Smooth muscle cell (in vitro differentiated cells): ENCODE measurements around the gene UTP11. TPM values are rescaled to one million over a fixed set of nuclear protein-coding genes. Genes with fewer than 3 reads are reported as not detected.

Experiments
- DNase-seq: peaks from one replicate; lab custom pipeline; 2025; ENCODE audit not compliant: unreplicated experiment; lab: John Stamatoyannopoulos, UW
- H2AFZ ChIP-seq: fragments of 200-600 bp; sonication (generic); 2 replicates; pipeline ENCODE4 v1.6.0; 2016; ENCODE audit warnings: antibody characterized with exemption, low read depth, mild to moderate bottlenecking
- H3F3A ChIP-seq: fragments of 200-600 bp; sonication (generic); 2 replicates; pipeline ENCODE4 v1.6.0; 2017; ENCODE audit warnings: antibody characterized with exemption, low read depth
- H3K27ac ChIP-seq: fragments of 200-600 bp; sonication (generic); 2 replicates; pipeline ENCODE4 v1.5.1; 2016; ENCODE audit warnings: low read depth, mild to moderate bottlenecking
- H3K27me3 ChIP-seq: fragments of 200-600 bp; sonication (generic); 2 replicates; pipeline ENCODE4 v1.6.1; 2016; ENCODE audit warnings: low read depth, mild to moderate bottlenecking
- H3K36me3 ChIP-seq: fragments of 200-600 bp; sonication (generic); 2 replicates; pipeline ENCODE4 v1.5.1; 2016; ENCODE audit warnings: low read depth
- H3K4me1 ChIP-seq: fragments of 200-600 bp; sonication (generic); 2 replicates; pipeline ENCODE4 v1.5.1; 2016; ENCODE audit warnings: low read depth
- H3K4me2 ChIP-seq: fragments of 200-600 bp; sonication (generic); 2 replicates; pipeline ENCODE4 v1.6.0; 2016; ENCODE audit warnings: mild to moderate bottlenecking
- H3K4me3 ChIP-seq: fragments of 200-600 bp; sonication (generic); 2 replicates; pipeline ENCODE4 v1.5.1; 2016; ENCODE audit warnings: mild to moderate bottlenecking
- H3K79me2 ChIP-seq: fragments of 200-600 bp; sonication (generic); 2 replicates; pipeline ENCODE4 v1.6.0; 2016; ENCODE audit warnings: low read depth, mild to moderate bottlenecking
- H3K9ac ChIP-seq: fragments of 200-600 bp; sonication (generic); 2 replicates; pipeline ENCODE4 v1.6.0; 2016; ENCODE audit warnings: low read depth
- H3K9me3 ChIP-seq: fragments of 200-600 bp; sonication (generic); replicated peaks from 2 replicates; pipeline ENCODE4 v1.5.1; 2016; ENCODE audit warnings: low read depth
- H4K20me1 ChIP-seq: fragments of 200-600 bp; sonication (generic); 2 replicates; pipeline ENCODE4 v1.6.0; 2016; ENCODE audit warnings: low read depth
- WGBS: methylation state at CpG from one replicate; pipeline ENCODE4 v1.1.7; 2016; ENCODE audit warnings: low lambda C conversion rate; 5-methylcytosine and 5-hydroxymethylcytosine counted together
- polyA plus RNA-seq: library from polyadenylated mRNA; unstranded; fragments of >200 nt; fragmentation: Nextera tagmentation; extraction: Ambion mirVana; gene quantifications from 2 replicates; pipeline ENCODE4 v1.2.1, GENCODE V29; 2016
- total RNA-seq: library from RNA; depleted of rRNA; stranded (reverse); fragments of >200 nt; gene quantifications from 2 replicates; pipeline ENCODE4 v1.2.3, GENCODE V29; 2014
- TF ChIP-seq, protein P1 (sequence below): fragments of 200-600 bp; sonication (generic); IDR thresholded peaks from 2 replicates; pipeline ENCODE4 v1.5.1; 2017; ENCODE audit warnings: borderline replicate concordance, mild to moderate bottlenecking, antibody characterized with exemption; ENCODE audit not compliant: insufficient read depth, poor library complexity, severe bottlenecking

Gene UTP11
- total and polyA plus RNA-seq, 2 experiments from 2014 or later, result 43.7 to 72.4 TPM

DNA sequence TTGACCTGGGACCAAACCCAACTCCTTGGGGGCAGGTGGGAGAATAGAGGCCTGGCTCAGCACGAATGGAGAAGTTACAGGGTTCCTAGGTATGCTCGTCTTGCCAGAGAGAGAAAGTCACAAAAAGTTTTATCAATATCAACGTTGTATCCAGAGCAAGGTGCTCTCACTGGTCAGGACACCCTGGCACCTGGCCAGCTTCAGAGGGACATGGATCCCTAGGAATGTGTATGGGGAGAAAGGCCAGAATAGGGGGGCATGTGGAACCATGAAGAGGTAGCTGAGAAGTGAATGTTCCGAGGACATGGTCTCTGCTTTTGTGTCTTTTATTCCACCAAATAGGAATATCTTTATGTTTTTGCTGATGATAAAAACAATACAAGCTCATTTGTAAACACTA, 43.4 kb downstream of the UTP11 start:
- H3F3A ChIP-seq, result no peaks in the 10 kb centered on the region
- TF ChIP-seq, protein P1, sequence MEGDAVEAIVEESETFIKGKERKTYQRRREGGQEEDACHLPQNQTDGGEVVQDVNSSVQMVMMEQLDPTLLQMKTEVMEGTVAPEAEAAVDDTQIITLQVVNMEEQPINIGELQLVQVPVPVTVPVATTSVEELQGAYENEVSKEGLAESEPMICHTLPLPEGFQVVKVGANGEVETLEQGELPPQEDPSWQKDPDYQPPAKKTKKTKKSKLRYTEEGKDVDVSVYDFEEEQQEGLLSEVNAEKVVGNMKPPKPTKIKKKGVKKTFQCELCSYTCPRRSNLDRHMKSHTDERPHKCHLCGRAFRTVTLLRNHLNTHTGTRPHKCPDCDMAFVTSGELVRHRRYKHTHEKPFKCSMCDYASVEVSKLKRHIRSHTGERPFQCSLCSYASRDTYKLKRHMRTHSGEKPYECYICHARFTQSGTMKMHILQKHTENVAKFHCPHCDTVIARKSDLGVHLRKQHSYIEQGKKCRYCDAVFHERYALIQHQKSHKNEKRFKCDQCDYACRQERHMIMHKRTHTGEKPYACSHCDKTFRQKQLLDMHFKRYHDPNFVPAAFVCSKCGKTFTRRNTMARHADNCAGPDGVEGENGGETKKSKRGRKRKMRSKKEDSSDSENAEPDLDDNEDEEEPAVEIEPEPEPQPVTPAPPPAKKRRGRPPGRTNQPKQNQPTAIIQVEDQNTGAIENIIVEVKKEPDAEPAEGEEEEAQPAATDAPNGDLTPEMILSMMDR, result no peak
- peaks cover 15% of the 10 kb centered on the region for H3K27me3 ChIP-seq
- H3K9me3 ChIP-seq, result no peaks in the 10 kb centered on the region
- no peaks in the 10 kb centered on the region for H3K36me3 ChIP-seq
- DNase-seq, result no peak
- H4K20me1 ChIP-seq, result no peaks in the 10 kb centered on the region
- no peak overlapping the region for H2AFZ ChIP-seq
- no peak overlapping the region for H3K4me3 ChIP-seq
- H3K27ac ChIP-seq, result no peak overlapping the region
- 86% methylated on average over 4 of the region's 4 CpGs for WGBS
- no peak overlapping the region for H3K4me2 ChIP-seq
- peaks cover 11% of the 10 kb centered on the region for H3K4me1 ChIP-seq
- H3K79me2 ChIP-seq, result no peaks in the 10 kb centered on the region
- H3K9ac ChIP-seq, result no peak overlapping the region

DNA sequence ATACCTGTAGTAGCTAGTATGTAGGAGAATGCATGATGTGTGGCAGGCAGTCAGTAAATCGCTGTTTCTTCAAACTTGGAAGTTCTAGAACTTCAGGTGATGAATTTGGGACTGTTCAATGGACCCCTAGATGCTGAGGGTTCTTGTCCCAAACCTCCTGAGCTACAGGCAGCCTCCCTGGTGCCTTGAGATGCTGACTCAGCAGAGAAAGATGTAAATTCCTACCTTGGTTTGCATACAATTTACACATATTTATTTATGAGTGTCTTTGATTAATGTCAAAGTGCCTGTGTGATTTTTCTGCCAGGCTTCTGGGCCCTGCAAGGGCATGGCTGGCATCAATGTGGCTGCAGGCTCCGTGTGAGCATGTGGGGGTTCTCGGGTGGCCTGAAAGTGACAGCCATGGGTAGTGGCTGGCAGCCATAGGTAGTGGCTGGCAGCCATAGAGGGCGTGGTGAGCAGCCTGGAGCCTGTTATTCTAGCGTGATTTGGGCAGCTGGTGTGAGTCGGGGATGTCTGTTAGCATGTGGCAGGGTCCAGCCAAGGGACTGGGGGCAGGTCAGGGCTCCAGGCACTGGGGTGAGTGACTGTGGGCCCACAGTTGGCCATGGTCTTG, 47.2 kb downstream of the UTP11 start:
- H3K27ac ChIP-seq, result no peak overlapping the region
- TF ChIP-seq, protein P1, result no peak
- no peaks in the 10 kb centered on the region for H4K20me1 ChIP-seq
- no peaks in the 10 kb centered on the region for H3K79me2 ChIP-seq
- DNase-seq, result no peak
- no peak overlapping the region for H3K9ac ChIP-seq
- no peak overlapping the region for H3K4me2 ChIP-seq
- no peaks in the 10 kb centered on the region for H3K9me3 ChIP-seq
- H2AFZ ChIP-seq, result no peak overlapping the region
- no peak overlapping the region for H3K4me3 ChIP-seq
- H3K4me1 ChIP-seq, result peaks cover 11% of the 10 kb centered on the region
- no peaks in the 10 kb centered on the region for H3K36me3 ChIP-seq
- no peaks in the 10 kb centered on the region for H3K27me3 ChIP-seq
- H3F3A ChIP-seq, result no peaks in the 10 kb centered on the region
- WGBS, result 85% methylated on average over 6 of the region's 6 CpGs

DNA sequence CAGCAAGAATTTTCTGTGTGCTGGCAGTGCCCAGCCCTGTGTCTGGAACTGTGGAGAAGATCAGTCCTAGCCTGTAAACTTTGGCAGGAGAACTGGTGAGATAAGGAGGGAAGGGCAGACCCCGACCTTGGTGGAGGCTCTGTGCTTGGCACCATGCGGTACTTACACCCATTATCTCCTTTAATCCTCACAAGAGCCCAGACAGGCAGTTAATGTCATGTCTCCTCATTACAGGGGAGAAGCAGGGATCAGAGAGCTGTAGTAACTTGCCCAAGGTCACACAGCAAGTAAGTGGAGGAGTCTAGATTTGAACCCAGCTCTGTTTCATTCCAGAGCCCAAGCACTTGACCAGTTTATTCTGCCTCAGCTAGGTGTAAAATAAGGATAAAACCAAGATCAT, 48.0 kb downstream of the UTP11 start:
- TF ChIP-seq, protein P1, result no peak
- Histone ChIP-seq H3K27me3 (no peaks in the 10 kb centered on the region), H3K4me2 (no peak overlapping the region), H3K27ac (no peak overlapping the region), H3F3A (no peaks in the 10 kb centered on the region), H2AFZ (no peak overlapping the region), H3K9ac (no peak overlapping the region), H3K9me3 (no peaks in the 10 kb centered on the region), H3K36me3 (no peaks in the 10 kb centered on the region), H4K20me1 (no peaks in the 10 kb centered on the region), H3K79me2 (no peaks in the 10 kb centered on the region), H3K4me3 (no peak overlapping the region), H3K4me1 (peaks cover 11% of the 10 kb centered on the region)
- WGBS, result 100% methylated on average over 2 of the region's 2 CpGs
- no peak for DNase-seq

DNA sequence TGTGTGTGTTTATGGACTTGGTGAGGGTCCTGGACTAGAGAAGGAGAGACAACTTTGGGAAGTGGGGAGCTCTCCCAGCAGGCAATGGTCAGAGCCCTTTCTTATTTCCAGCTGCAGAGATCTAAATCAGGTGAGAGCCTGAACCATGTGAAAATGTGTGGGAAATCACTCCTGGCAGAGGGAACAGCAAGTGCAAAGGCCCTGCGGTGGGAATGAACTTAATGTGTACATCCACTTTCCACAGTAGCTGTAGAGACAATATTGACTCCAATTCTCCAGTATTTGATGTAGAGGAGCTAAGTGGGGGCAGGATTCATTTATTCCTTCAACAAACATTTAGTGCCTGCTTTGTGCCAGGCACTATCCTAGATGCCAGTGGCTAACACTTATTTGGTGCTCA, 48.8 kb downstream of the UTP11 start:
- TF ChIP-seq, protein P1, result no peak
- Histone ChIP-seq H2AFZ (no peak overlapping the region), H3K79me2 (no peaks in the 10 kb centered on the region), H3F3A (no peaks in the 10 kb centered on the region), H4K20me1 (no peaks in the 10 kb centered on the region), H3K9ac (no peak overlapping the region), H3K27ac (no peak overlapping the region), H3K27me3 (no peaks in the 10 kb centered on the region), H3K4me2 (no peak overlapping the region), H3K4me3 (no peak overlapping the region), H3K36me3 (no peaks in the 10 kb centered on the region), H3K9me3 (no peaks in the 10 kb centered on the region), H3K4me1 (peaks cover 11% of the 10 kb centered on the region)
- no peak for DNase-seq
- 100% methylated on average over 1 of the region's 1 CpG for WGBS
